HTERT RPE-1 (cell line): ENCODE results near the gene R3HDML.
"Not testable (repeated sequence)": the region's sequence is repeated elsewhere in the genome, so short reads cannot be mapped to it uniquely, and the experiment has no call there.

Experiments used
- in situ Hi-C: fragments of 300-500 bp; cut with MboI; formaldehyde crosslinking; loops from 4 replicates; pipeline ENCODE4 v1.14.3; 2020; ENCODE audit warnings: low sequenced_read_pairs

The R3HDML gene, protein sequence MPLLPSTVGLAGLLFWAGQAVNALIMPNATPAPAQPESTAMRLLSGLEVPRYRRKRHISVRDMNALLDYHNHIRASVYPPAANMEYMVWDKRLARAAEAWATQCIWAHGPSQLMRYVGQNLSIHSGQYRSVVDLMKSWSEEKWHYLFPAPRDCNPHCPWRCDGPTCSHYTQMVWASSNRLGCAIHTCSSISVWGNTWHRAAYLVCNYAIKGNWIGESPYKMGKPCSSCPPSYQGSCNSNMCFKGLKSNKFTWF

DNA sequence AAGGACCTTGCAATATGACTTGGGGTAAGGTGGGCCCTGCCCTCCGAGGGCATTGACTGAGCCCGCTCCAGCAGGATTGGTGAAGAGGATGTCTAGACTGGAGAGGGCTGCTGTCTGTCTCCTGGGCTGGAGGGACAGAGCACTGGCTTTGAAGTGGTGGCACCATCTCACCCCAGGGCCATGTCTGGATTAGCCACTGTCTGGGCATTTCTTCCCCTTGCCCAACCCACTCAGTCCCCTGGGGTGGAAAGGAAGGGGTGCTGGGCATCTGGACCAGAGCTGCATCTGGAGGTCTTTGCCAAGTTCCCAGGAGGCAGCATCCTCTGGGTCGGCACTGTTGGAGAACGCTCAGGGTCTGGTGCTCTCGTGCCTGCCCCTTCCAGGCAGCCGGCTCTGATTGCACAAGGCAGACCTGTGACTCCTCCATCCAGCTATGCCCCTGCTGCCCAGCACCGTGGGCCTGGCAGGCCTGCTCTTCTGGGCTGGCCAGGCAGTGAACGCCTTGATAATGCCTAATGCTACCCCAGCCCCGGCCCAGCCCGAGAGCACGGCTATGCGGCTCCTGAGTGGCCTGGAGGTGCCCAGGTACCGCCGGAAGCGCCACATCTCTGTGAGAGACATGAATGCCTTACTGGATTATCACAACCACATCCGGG, at the start of gene R3HDML:
R3HDML (plus strand) TSS at position 319 of the 656 bp plus-strand sequence; CDS start at position 434, 115 bp downstream.
- in situ Hi-C loops, result no loop called here

DNA sequence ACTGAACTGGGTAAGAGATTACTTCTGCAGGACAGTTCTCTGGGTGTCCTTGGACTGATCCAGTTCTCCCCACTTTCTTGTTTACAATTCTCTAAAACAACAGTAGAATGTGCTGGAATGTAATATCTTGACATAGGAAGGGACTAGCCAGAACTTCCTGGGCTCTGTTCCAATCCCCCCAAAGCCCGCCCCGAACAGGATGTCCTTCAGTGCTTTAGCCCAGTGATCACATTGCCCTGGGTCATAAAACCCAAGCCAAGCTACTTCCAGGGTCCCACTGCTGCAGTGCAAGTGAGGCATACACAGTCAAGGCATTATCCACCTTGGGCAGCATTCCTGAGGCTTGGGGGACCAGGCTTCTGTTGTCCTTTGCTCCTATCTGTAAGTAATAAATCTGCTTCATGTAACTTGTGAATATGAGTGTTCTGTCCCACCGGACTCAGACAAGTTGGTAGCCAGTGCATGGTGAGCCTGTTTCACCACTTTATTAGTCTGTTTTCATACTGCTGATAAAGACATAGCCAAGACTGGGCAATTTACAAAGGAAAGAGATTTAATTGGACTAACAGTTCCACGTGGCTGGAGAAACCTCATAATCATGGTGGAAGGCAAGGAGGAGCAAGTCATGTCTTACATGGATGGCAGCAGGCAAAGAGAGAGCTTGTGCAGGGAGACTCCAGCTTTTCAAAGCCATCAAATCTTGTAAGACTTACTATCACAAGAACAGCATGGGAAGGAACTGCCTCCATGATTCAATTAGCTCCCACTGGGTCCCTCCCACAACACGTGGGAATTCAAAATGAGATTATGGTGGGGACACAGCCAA, 49.4 kb upstream of the R3HDML start:
- in situ Hi-C loops, result no loop called here

DNA sequence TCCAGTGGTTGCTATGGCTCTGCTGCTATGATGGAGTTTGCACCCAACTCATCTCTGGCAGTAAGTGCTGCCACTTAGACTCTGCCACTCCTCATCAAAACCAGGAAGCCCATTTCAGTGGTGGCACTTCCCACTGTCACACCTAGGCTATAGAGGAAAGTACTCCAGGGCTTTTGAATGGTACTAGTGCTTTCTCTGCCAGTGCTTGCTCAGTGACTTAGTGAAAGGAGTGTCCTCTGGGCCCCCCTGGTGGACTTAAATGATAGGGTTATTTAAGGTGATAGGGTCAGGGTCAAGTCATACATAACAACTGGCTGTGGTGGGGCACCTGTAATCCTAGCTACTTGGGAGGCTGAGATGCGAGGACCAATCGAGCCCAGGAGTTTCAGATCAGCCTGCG, 48.6 kb upstream of the R3HDML start:
- in situ Hi-C loops, result no loop called here

DNA sequence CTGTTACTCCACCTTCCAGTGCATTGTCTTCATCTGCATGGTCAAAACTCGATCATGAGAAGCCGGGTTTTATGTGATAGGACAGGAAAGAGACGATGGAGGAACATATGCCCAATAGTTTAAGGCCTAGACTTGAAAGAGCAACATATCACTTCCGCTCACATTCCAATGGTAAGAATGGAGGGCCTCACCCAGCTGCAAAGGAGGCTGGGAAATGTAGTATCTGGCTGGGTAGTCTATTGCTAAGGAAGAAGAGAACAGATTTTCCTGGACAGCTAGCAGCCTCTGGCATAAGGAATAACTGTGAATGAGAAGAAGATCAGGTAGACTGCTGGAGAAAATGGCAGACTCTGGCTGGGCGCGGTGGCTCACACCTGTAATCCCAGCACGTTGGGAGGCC, 45.1 kb upstream of the R3HDML start:
- in situ Hi-C loops, result no loop called here

DNA sequence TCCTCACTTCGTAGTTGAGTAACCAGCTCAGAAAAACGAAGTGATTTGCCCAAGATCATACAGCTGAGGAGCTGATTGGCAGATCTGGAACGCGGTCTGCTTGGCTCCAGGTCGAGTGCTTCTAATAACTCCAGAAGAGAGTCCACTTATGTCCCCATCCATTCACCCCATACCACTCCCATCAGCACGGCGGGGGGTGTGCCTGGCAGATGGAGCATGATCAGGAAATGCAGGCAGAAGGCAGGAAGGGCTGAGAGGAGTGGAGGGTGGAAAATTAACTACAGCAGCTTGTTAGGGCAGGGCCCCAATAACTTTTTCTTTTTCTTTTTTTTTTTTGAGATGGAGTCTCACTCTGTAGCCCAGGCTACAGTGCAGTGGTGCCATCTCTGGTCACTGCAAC, 40.8 kb upstream of the R3HDML start:
- in situ Hi-C loops, result no loop called here

DNA sequence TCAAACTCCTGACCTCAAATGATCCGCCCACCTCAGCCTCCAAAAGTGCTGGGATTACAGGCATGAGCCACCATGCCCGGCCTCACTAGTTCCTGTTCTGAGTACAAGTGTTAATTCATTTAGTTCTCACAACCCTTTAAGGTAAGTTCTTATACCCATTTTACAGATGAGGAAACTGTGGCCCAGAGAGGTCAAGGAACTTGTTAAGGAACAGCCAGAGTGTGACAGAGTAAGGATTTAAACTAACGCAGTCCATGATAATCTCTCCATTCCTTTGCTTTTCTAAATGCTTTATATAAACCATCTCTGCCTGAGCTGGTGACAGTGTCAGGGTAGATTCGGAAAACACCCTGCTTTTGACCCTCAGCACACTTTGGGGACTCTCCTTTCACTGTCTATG, 39.1 kb upstream of the R3HDML start:
- in situ Hi-C loops, result no loop called here

DNA sequence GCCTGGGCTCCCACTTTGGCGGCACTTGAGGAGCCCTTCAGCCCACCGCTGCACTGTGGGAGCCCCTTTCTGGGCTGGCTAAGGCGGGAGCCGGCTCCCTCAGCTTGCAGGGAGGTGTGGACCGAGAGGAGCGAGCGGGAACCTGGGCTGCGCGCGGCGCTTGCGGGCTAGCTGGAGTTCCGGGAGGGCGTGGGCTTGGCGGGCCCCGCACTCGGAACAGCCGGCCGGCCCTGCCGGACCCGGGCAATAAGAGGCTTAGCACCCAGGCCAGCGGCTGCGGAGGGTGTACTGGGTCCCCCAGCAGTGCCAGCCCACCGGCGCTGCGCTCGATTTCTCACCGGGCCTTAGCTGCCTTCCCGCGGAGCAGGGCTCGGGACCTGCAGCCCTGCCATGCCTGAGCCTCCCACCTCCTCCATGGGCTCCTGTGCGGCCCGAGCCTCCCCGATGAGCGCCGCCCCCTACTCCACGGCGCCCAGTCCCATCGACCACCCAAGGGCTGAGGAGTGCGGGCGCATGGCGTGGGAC, 37.8 kb upstream of the R3HDML start:
- in situ Hi-C loops, result not testable (repeated sequence)

DNA sequence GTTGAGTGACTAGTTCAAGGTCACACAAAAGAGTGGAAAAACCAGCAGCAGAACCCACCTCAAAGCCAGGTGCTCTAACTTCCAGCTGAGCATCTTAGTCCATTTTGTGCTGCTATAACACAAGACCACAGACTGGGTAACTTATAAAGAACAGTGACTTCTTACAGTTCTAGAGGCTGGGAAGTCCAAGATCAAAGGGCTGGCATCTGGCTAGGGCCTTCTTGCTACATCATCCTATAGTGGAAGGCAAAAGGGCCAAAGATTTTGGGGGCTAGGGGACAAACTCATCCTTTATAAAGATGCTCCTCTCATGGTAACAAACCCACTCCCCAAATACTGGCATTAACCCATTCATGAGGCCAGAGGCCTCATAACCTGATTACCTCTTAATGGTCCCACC, 35.6 kb upstream of the R3HDML start:
- in situ Hi-C loops, result no loop called here

DNA sequence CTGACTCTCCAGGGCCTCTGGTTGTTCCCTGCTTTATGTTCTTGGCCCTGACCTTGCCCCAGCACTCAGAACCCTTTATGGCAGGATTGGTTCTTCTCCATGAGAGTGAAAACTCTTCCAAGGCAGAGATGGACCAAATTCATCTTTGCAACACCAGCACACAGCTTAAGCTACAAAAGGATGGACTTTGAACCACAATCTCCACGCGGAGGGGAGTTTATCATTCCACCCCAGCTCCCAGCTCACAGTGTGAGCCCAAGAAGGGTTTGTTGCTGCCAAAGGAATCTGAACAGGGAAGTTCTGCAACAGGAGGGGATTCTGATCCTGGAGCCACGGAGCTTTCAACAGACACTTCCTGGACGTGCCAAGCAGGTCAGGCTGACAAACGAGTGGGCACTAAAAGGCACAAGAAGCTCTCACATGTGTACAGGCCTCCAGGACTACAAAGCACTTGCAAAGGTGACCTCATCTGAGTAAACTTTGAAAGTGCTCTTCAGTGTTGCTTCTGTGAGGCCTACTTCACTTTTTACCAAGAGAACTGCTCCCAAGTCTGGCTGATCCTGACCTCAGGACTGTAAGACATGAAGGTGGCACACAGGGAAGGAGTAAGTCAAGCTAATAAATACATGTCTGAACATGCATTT, 34.7 kb upstream of the R3HDML start:
- in situ Hi-C loops, result no loop called here

DNA sequence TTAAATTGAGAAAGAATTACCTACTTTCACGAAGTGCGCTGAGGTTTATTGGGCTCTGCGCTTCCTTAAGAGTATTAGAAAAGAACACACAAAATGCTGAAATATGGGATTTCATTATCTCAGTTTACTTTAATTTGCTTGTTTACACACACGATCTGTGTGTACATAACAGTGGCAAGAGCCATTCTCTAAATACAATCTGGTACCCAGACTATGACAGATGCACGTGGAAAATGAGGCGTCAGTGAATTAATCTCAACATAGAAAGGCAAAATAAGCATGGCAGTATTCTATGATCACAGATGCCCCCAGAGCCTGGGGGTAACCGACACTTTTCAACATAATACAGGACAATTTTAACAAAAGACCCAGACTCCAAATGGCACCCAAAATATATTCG, 34.1 kb upstream of the R3HDML start:
- in situ Hi-C loops, result no loop called here

DNA sequence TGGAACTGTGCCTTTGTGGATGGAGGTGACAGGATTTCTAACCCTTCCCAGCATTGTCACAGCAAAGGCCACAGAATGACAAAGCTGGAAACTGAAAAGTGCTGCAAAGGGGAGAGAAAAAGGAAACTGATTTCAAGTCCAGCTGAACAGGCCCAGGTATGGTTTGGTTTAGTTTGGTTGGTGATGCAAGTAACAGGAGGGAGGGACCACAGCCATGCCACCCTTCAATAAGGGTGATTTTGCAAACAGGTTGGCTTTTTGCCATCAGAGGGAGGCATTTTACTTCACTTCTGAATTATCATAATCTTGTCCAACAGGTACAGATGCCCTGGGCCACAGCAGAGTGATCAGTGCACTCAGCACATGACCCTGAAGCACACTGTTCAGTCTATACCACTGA, 32.5 kb upstream of the R3HDML start:
- in situ Hi-C loops, result no loop called here

DNA sequence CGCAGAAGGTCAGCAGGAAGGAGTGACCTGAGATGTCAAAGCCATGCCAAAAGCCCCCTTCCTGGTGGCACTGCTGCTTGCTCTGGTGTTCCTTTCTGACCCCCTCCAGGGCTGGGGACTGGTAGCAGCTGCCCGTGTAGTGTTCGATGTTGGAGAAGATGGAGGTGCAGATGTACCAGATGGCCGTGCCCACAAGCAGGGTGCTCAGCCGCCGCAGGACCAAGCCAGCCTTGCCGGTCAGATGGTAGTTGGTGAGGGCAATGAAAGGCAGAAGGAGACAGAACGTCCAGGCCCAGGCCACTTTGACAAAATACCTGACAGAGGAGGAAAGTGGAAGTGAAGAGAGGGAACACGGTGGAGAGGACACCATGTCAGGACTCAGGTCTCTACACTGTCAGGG, 29.9 kb upstream of the R3HDML start:
- in situ Hi-C loops, result no loop called here

DNA sequence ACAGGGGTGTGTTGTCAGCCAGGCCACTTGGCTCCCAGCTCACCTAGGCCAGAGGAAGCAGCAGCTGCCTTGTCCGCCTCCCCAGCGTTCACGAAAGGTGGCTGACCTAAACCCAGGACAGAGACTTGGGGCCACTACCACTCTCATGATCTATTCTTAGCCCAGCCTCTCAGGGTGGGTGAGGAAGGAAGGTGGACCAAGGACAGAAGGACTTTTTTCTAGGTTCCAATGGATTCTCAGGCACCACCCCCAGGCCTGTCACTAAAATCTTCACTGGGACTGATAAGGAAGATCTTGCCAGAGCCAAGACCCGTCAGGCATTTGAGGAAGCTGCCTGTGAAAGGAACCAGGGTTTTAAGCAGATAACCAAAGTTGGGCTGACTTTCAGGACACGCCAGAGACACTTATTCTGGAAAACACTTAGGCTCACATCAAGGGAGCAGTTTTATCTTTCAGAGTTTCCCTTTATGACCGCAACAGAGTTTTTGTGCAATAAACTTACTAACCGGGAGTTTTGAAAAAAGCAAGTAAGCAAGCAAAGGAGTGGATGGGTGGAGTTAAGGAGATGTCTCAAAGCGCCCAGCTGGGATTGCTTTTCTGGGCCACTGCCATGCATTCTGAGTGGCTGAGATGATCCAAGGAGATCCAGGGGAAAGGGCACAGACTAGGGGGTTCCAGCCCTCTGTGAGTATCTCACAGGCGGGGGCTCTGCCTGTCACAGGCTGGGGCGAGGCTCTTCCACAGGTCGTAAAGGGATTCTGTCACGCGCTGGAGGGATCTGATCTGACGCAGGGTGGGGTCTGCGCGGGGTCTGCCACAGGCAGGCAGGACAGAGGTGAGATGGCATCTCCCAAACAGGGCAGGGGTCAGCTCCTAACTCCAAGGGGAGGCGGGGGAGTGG, 26.8 kb upstream of the R3HDML start:
- in situ Hi-C loops, result no loop called here

DNA sequence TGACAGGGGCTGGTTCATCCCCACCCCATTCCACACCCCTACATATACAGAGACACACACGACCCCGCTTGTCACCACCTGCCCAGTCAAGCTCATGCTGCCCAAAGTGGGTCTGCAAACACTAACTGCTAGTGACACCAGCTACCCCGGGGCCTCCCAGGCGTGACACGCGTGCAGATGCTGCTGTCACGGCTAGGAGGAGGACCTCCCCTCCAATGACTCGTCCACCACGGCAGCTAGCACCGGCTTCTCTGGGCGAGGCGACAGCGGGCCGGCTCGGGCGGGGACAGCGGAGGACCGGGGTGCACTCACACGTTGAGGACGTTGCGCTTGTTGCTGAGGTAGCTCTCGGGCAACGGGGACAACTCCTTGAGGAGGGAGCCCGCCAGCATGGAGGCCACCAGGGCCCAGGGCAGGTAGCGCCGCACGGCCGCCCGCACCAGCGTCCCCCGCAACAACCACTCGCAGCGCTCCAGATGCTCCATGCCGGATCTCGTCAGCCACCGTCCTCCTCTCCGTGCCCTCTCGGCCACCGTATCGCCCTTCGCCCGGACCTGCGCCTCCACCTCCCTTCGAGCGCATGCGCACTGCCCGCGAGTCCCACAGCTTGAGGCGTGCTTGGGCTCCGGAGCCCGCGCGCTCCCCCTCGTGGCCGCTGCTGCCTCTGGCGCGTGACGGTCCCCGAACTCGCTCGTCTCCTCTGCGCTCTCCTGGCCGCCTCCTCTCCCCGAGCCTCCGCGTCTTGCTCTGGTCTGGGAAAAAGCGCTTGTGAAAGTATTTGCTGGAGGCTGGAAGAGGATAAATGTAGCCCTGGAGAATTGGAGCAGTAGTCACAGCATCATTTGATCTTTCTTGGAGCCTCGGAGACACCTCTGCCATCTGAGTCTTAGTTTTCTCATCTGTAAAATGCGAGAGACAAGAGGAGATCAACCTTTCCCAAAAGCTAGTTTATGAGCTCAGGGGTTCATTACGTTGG, 25.9 kb upstream of the R3HDML start, which contains the start of gene FITM2:
FITM2 (minus strand) TSS at position 539 of the 976 bp plus-strand sequence; CDS start at position 485, 54 bp downstream.
- in situ Hi-C loops, result no loop called here

DNA sequence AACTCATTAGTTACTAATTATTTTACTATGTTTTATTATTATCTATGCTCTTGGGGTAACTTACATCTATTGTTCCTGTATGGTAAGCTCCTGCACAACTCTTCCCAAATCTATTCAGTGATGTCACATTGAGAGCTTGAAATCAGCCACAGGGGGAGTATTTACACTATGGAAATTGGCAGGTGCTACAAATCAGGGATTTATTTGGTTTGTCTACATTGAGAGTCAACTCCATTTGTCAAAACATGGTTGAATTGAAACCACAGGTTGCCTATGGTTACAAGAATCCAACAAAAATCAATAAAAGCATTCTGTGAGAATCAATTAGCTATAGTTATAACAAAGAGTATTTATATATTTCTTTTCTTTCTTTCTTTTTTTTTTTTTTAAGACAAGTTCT, 22.0 kb upstream of the R3HDML start:
- in situ Hi-C loops, result no loop called here

DNA sequence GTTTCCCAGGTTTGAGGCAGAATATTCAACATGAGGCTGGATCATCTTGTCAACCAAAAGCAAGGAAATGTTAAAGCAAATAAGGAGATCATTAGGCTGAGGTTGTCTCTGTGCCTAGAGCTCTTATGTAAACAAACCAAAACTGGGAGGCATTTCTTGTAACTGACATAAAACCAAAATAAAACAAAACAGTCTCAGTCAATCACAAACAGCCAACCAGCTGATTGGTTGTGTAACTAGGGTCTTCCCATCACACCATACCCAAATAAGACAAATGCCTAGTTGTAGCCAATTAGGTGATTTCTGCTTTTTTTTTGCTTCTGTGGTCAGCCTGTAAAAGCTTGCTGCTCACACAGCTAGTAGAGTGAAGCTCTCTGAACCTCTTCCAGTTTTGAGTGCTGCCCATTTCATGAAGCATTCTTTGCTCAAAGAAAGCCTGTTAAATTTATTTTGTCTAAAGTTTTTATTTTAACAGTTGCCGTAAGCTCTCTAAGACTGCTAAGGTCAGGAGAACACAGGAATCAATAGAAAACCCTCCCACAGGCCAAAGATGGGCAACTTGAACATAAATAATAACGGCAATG, 16.9 kb upstream of the R3HDML start:
- in situ Hi-C loops, result no loop called here

DNA sequence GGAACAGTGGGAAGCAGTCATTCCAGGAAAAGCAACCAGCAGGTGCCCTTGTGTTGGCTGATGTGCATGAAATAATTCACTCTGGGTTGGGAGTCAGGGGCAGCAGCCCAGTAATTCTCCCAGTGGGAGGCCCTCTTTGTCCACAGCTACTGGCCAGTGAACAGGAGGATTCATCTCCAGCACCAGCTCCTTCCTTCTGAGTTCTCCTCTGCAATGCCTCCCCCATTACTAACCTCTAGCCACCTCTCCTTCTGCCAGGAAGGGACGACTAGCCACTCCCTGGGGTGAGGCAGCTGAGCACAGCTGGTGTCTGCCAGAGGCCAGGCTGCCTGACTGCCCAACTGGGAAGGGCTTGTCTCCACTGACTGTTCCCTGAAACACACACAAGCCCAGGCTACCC, 12.5 kb upstream of the R3HDML start:
- in situ Hi-C loops, result no loop called here

DNA sequence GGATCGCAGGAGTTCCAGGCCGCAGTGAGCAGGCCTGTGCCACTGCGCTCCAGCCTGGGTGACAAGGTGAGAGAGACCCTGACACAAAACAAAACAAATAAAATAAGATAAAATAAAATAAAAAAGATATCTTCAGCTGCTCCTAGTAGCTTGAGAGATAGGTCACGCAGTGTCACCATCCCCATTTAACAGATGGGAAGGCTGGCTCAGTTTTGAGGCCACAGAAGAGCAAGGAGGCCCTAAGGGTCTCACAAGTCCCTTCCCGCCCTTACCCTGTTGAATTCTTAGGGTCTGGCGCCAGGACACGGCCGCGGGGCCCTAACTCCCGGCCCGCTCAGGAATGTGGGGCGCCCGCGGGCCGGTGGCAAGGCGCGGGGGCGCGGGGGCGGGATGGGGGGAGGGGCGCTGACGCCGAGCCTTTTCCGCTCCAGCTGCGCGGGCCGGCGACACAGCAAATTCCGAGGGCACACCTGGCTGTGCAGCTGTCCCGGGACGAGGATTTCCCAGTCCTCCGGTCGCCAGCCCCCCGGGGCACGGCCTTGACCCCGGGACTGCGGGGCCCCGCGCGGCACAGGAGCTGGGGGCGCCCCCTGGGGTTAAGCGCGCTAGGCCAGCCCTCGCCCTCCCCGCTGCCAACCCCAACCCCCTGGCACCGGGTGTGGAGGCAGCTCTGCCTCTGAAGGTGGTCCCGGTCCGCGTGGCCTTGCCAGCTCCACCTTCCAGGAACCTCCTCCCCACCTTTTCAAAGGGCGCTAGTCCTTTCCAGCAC, 10.3 kb upstream of the R3HDML start:
- in situ Hi-C loops, result no loop called here
